GM21390 (cell line): Measurements from ENCODE around the gene CENPT.
"Not testable (repeated sequence)": the region's sequence is repeated elsewhere in the genome, so short reads cannot be mapped to it uniquely, and the experiment has no call there.

Experiments
- ATAC-seq: cut with Tn5 transposase; IDR thresholded peaks from one replicate; pipeline ENCODE4 v1.9.1; 2021; ENCODE audit not compliant: unreplicated experiment

Gene CENPT

DNA sequence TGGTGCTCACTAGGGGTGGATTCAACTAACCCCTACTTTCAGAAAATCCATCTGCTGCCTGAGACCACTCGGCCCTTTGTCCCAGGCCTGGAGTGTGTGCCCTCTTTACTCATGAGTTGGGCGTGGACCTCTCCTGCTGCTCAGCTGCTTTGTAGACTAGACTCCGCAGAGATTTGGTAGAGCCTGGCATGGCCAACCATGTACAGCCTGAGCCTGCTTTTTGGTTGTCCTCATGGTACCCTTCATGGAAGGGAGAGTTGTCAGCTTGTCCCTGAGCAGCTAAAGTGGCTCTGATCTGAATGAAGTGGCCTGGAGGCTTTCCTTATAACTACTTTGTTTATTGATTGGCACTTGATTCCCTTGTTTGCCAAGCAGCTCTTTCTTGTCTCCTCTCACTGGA lies 26.9 kb upstream of the CENPT start:
- no peak for ATAC-seq

- ATAC-seq = no peak
Observed at GRCh38 chr16:67873435-67874370, 26.2 kb upstream of the CENPT start.

- ATAC-seq = no peak
Observed at GRCh38 chr16:67872631-67873434, 25.3 kb upstream of the CENPT start, which contains the start of gene EDC4. TSS of gene EDC4 (plus strand) at chr16:67873052. CDS start at chr16:67873262, 210 bp downstream.

DNA sequence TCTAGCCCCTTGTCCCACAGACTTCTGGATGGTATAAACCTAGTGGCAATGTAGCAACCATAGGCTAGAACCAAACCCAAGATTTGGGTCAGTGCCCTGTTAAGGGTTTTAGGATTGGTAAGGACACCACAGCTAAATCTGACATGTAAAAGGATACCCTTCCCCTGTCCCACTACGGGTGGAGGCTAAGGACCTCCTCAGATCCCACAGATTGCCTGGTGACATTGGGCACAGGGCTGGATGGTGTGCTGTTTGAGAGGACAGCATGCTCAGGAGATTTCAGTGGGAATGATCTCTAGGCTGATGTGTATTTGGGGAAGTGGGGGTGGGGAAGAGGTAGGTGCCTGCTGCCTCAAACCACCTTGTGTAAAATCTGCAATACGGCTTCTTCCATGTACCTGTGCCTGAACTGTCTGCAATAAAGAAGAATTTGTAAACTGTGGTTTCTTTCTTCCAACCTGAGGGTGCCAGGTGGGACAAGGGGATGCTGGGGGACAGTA lies 24.7 kb upstream of the CENPT start:
- no peak for ATAC-seq

DNA sequence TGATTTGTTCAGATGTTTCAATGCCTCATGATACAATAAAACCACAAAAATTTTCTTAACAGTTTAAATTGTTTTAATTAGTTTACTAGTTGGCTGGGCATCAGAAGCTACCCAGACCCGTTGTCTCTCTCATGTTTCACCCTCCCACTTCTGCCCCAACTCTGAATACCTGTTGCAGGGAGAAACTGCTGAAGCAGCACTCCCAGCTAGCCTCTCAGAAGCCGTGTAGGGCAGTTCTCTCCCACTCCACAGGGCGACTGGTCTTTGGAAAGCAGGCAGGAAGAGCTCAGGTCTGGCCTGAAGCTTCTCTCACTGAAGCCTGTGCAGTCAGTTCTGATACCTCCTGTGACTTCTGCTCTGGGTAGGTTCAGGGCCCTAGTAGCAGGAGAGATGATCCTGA lies 23.8 kb upstream of the CENPT start:
- ATAC-seq = no peak

GRCh38 chr16:67869653-67870052 lies 22.2 kb upstream of the CENPT start:
- no peak for ATAC-seq

DNA sequence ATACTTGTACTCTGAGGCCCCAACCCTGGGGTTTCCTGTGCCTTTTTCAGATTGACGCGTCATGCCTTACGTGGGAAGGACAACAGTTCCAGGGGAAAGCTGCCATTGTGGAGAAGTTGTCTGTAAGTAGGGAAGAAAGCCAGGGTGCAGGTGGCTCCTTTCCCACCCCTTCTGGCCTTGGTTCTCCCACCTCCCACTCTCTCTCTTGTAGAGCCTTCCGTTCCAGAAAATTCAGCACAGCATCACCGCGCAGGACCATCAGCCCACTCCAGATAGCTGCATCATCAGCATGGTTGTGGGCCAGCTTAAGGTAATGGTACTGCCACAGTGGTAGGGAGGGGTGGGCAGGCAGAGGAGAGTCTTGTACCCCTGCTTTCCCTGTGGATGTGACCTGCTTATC lies 20.8 kb upstream of the CENPT start:
- no peak for ATAC-seq

- ATAC-seq = no peak
Observed at GRCh38 chr16:67865318-67865717, 17.8 kb upstream of the CENPT start.

GRCh38 chr16:67864594-67864993 lies 17.1 kb upstream of the CENPT start:
- ATAC-seq = no peak

GRCh38 chr16:67864044-67864443 lies 16.6 kb upstream of the CENPT start:
- not testable (repeated sequence) for ATAC-seq

DNA sequence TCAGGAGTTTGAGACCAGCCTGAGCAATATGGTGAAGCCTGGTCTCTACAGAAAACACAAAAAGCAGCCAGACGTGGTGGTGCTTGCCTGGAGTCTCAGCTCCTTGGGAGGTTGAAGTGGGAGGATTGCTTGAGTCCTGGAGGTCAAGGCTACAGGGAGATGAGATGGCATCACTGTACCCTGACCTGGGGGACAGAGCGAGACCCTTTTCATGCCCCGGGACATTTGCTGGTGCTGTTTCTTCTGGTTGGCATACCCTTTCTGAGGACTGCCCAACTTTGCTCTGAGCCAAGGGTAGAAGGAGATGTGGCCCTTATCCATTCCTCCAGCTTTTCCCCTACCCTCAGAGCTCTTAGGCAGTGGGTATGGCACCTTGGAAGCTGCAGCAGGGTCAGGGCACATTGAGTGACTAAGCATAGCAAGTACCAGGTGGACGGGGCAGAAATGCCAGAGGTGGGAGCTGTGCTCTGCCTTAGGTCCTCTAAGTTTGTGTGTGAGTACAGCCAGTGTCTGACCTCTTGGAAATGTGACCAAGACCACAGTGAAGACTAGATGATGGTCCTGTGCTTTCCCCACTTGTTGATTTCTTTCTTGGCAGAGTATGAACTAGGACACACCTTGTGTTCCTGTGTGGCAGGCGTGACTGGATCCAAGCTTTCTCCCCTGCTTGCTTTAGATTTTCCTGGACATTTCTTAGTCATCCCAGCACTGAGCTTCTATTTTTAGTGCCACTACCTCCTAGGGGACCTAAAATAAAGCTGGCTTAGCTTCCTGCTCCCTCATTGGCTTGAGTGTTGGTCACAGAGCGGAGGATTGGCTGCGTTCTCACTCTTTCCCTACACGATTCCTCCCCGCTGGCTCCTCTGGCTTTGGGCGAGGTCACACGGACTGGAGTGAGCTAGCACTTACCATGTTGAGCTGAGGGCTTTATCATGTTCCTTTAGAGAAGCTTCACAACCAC lies 15.4 kb upstream of the CENPT start:
- no peak for ATAC-seq

DNA sequence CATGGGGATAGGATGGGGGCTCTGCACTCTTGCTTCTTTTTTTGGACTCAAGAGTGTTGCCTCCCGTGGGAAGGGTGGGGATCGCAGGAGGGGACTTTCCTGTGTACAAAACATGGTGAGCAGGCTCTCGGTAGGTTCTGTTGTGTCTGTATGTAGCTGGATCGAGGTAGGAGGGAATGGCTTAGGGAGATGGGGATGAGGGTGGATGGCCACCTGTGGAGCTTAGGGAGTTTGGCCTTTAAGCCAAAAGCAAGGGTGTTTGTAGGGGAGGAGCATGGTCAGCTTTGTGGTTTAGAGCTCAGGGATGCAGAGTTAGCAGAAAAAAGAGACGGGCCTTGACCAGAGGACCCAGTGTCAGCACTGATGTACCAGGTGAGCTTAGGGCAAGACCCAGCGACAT lies 14.4 kb upstream of the CENPT start:
- ATAC-seq = no peak

GRCh38 chr16:67860589-67861398 lies 13.3 kb upstream of the CENPT start:
- ATAC-seq = no peak

GRCh38 chr16:67858500-67858899 lies 11.0 kb upstream of the CENPT start:
- ATAC-seq = no peak

- no peak for ATAC-seq
Observed at GRCh38 chr16:67857547-67858233, 10.2 kb upstream of the CENPT start.

DNA sequence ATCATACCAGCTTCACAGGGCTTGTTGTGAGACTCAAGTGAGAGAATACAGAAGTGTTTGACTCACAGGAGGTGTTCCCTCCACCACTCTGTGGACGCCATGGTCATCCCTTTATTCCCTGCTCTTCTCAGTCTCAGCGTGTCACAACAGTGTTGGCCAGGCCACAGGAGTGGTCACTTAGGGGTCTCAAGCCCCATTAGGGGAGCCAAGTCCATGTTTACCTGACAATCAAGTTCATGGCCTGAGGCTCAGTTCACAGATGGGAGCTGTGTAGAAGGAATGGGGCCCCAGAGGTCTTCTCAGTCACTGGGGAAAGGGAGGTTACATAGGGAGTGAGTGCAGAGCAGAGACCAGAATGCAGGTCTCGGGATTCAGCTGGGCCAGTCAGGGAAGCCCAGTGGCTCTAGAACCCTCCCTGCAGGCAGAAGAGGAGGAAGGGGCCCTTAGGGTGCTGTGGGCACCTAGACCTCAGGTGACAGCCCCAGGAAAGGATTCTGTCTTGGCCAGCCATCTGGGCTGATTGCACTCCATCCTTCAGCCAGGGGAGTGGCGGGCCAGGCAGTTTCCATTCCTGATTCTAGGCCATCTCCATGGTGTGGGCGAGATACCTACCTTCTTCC lies 9.5 kb upstream of the CENPT start:
- ATAC-seq = no peak

DNA sequence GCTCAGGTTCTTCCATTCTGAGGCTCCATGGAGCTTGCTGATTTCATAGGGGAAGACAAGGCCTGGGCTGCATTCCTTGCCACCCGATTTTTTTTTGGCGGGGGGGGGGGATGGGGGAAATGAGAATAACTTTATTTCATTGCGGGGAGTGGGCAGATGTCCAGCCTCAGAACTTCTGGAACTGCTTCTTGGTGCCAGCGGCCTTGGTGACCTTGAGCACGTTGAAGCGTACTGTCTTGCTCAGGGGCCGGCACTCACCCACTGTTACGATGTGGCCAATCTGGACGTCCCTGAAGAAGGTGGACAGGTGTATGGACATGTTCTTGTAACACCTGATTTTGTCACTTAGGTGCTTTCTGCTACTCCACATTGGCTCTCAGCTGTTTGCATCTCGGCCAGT lies 8.3 kb upstream of the CENPT start:
- ATAC-seq = no peak

GRCh38 chr16:67853670-67854069 lies 6.2 kb upstream of the CENPT start:
- ATAC-seq = no peak

DNA sequence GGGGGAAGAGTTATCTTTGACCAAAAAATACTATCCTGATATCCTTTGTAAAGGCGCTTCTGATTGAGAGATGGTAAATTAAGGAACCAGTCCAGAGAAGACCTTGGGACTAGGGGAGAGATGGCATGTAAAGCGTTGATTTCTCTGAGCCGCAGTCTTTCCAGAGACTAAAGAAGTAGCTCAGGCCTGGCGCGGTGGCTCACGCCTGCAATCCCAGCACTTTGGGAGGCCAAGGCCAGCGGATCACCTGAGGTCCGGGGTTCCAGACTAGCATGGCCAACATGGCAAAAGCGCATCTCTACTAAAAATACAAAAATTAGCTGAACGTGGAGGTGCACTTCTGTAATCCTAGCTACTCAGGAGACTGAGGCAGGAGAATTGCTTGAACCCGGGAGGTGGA lies 625 bp upstream of the CENPT start:
- no peak for ATAC-seq
